ENCODE data around the gene PPP2R5B.

PPP2R5B gene

DNA sequence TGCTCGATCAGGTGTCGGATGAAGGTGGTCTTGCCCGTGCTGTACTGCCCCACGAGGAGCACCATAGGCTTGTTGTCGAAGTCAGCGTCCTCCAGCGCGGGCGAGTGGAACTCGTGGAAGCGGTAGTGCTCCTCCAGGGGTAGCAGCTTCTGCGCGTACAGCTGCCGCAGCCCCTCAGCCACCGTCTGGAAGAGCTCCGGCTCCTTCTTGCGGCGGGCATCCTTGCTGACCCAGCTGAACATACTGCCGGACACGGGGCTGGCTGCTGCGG lies 46.3 kb upstream of the PPP2R5B start:
- Mint-ChIP-seq H3K36me3 (ENCODE audit: low read depth) (peaks cover 8% of the 10 kb centered on the region), H3K4me1 (peaks cover 54% of the 10 kb centered on the region), H3K27me3 (ENCODE audit: low read depth) (no peaks in the 10 kb centered on the region), H3K9me3 (no peaks in the 10 kb centered on the region), H3K4me3 (peak overlapping the region; percentile 95 to 100 (median 95)), H3K27ac (peak overlapping the region in 2 of 3 experiments; percentile 44 to 73)
- TF ChIP-seq, protein P1, sequence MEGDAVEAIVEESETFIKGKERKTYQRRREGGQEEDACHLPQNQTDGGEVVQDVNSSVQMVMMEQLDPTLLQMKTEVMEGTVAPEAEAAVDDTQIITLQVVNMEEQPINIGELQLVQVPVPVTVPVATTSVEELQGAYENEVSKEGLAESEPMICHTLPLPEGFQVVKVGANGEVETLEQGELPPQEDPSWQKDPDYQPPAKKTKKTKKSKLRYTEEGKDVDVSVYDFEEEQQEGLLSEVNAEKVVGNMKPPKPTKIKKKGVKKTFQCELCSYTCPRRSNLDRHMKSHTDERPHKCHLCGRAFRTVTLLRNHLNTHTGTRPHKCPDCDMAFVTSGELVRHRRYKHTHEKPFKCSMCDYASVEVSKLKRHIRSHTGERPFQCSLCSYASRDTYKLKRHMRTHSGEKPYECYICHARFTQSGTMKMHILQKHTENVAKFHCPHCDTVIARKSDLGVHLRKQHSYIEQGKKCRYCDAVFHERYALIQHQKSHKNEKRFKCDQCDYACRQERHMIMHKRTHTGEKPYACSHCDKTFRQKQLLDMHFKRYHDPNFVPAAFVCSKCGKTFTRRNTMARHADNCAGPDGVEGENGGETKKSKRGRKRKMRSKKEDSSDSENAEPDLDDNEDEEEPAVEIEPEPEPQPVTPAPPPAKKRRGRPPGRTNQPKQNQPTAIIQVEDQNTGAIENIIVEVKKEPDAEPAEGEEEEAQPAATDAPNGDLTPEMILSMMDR (IDR thresholded peaks at IDR 0.05; ENCODE audit: unreplicated experiment in 3 of 3): no peak

DNA sequence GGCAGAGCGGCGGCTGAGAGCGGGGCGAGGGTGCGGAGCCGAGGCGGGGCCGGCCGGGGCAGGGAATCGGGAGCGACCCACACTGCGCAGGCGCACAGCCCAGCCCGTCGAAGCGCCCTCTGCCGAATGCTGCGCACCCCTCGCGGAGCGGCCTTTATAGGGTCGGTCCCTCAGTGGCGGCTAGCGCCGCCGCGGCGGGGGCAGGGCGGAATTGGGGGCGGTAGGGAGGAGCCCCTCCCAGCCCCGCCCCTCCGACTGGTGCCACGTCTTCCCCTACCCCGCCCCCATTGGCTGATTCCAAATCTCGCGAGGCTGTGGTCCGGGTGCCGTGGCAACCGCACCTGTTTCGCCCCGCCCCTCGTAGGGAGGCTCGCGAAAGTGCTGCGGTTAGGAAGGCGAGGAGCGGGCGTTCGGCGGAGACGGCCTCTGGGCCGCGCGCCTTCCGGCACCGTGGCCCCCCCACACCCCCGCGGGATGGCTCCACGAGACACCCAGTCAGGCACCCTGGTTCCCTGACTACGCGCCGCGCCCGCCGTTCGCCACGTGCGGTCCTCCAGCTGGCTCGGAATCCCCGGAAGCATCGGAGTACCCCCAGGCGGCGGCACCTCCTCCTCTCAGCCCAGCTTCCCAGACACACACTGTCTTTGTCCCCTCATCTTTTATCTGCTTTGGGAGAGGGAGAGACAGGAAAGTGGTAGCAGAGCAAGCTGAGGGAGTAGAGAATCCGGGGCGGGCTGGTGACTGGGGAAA lies 45.8 kb upstream of the PPP2R5B start, which contains the start of gene EHD1:
EHD1 (minus strand) TSS at position 128 of the 750 bp plus-strand sequence. CDS start 157 bp downstream, outside the sequence.
- Mint-ChIP-seq H3K9me3 (no peaks in the 10 kb centered on the region), H3K27ac (peak within 1 kb of the TSS; percentile 73 to 97 (median 94)), H3K36me3 (ENCODE audit: low read depth) (peaks cover 8% of the 10 kb centered on the region), H3K4me1 (peaks cover 51% of the 10 kb centered on the region), H3K4me3 (peak within 1 kb of the TSS; percentile 95 to 100 (median 95)), H3K27me3 (ENCODE audit: low read depth) (no peaks in the 10 kb centered on the region)
- TF ChIP-seq, protein P1 (IDR thresholded peaks at IDR 0.05; ENCODE audit: unreplicated experiment in 3 of 3): peak; percentile 39 to 65 (median 44)

DNA sequence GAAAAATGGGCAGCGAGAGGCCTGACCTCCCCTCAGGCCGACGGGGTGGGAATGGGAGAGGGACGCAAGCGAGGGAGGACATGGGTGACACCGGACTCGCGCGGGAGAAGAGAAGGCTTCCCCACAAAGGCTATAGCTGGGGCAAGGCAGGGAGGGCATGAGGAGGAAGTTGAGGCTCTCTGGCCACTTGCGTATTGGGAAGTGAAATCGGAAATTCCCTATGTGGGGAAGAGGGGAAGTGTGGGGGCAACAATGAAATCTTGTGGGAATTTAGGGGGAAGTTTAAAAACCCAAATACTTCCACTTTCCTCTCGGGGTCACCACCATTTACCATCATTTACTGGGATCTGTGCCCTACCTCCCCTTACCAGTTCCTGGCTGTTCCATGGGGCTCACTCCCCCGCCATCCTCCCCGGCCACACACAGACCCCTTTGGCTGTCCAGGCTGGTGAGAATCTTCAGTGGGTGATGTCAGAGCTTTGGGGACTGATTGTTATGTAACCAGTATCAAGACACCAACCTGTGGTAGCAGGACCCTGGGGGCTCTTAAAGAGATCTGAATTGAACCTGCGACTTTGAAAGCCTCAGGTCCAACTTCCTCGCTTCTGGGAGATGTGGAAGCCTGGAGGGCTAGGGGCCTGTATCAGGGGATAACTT lies 45.1 kb upstream of the PPP2R5B start:
- TF ChIP-seq, protein P1 (IDR thresholded peaks at IDR 0.05; ENCODE audit: unreplicated experiment in 3 of 3): no peak
- H3K4me3 Mint-ChIP-seq: peak overlapping the region; percentile 95 to 100 (median 95)
- peaks cover 48% of the 10 kb centered on the region for H3K4me1 Mint-ChIP-seq
- H3K9me3 Mint-ChIP-seq: no peaks in the 10 kb centered on the region
- H3K27ac Mint-ChIP-seq: peak overlapping the region; percentile 73 to 97 (median 94)
- H3K27me3 Mint-ChIP-seq (ENCODE audit: low read depth): no peaks in the 10 kb centered on the region
- H3K36me3 Mint-ChIP-seq (ENCODE audit: low read depth): peaks cover 6% of the 10 kb centered on the region

DNA sequence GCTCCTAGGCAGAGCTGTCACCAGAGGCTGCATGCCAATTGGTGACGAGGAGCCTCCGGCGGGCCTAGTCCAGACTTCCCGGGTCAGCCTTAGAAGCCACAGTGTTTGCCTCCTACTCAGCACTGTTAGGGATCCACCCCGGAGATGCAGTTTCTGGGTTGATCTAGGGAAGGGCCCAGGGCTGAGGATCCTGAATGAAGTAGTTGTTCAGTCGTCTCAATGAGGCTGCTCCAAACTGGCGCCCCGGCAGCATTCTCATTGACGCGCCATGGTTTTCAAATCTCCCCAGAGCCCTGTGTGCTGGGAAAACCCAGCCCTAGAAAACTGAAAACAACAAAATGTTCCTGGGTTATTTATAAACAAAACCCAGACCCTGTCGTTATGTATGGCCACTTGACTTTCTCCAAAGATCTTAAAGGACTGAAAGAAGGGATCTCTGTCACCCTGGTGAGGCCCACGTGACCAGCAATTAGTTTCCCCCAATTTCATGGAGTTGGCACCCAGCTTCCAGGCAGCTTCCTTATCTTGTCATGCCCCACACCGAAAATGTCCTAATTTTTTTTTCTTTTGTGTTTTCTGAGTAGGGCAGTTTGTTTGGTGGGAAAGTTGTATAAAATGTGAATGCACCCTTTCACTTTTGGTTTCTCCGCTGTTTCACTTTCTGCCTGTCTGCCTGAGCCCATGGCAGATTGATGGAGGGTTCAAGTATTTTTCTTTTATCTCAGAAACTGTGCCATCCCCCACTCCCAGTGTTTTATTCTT lies 44.1 kb upstream of the PPP2R5B start:
- no peaks in the 10 kb centered on the region for H3K36me3 Mint-ChIP-seq (ENCODE audit: low read depth)
- H3K27ac Mint-ChIP-seq: peak overlapping the region; percentile 49 to 97 (median 73)
- TF ChIP-seq, protein P1 (IDR thresholded peaks at IDR 0.05; ENCODE audit: unreplicated experiment in 3 of 3): no peak
- H3K27me3 Mint-ChIP-seq (ENCODE audit: low read depth): no peaks in the 10 kb centered on the region
- peak overlapping the region; percentile 95 to 100 (median 95) for H3K4me3 Mint-ChIP-seq
- H3K4me1 Mint-ChIP-seq: peaks cover 38% of the 10 kb centered on the region
- no peaks in the 10 kb centered on the region for H3K9me3 Mint-ChIP-seq

DNA sequence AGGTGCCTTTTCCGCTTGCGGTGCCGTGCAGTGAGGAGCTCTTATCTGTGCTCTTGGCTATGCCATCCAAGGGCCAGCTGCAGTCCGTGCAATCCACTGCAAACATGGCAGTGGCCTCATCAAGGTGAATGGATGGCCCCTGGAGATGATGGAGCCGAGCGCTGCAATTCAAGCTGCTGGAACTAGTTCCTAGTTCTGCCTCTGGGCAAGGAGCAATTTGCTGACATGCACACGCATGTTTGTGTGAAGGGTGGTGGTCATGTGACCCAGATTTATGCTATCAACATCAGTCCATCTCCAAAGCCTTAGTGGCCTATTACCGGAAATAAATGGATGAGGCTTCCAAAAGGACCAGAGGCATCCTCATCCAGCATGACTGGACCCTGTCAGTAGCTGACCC lies 43.0 kb upstream of the PPP2R5B start:
- H3K27ac Mint-ChIP-seq: peak overlapping the region; percentile 56 to 97 (median 86)
- TF ChIP-seq, protein P1 (IDR thresholded peaks at IDR 0.05; ENCODE audit: unreplicated experiment in 3 of 3): no peak

More for the DNA sequence above, 43.0 kb upstream of the PPP2R5B start:
- H3K27me3 Mint-ChIP-seq (ENCODE audit: low read depth): no peaks in the 10 kb centered on the region
- no peaks in the 10 kb centered on the region for H3K36me3 Mint-ChIP-seq (ENCODE audit: low read depth)
- H3K4me1 Mint-ChIP-seq: peaks cover 27% of the 10 kb centered on the region
- H3K4me3 Mint-ChIP-seq: peak overlapping the region; percentile 58 to 82 (median 78)
- no peaks in the 10 kb centered on the region for H3K9me3 Mint-ChIP-seq
